Heart left ventricle (tissue), 13 donors: ENCODE measurements around the gene ATG2B.

Experiments
- CTCF ChIP-seq, 12 donors: fragments of 200-600 bp; sonication (generic) in 4 of 12; IDR thresholded peaks; one replicate each; pipeline versions ENCODE4 v1.5.0 to v1.8.0; 2018 to 2022; ENCODE audit warnings: antibody characterized with exemption in 12 of 12, mild to moderate bottlenecking in 5 of 12
- POLR2A ChIP-seq, 2 donors: fragments of 450-650 bp; IDR thresholded peaks; one replicate each; pipeline ENCODE4 v1.6.1; 2017; ENCODE audit warnings: antibody characterized with exemption in 2 of 2, mild to moderate bottlenecking in 2 of 2, moderate library complexity in 2 of 2
- donor health status: ischemic (EF 13 %, LVEDD 7.1; RV severe dilation, severe dysfunction).
- donor health status: DM: no; HTN: yes; CAD: no.
- donor health status: DM: no; HTN: no; CAD: no.
- donor health status: ischemic (EF 25% LVEDD 6.9; RV normal size, moderate dysfunction).
- donor health status: ischemic (EF 25% LVEDD 5.7; RV mildly dilated, moderate dysfunction).
- donor health status: ischemic (EF 35%, LVEDD 5.7; RV mildly dilated, moderate dysfunction).
- donor health status: nonischemic (EF 11% LVEDD 7.7; RV severe dilation, severe dysfunction).
- donor health status: DM: yes; HTN: yes; CAD: no.
- donor health status: PGD.
- donor health status: ischemic (EF 29% LVEDD 5.4; RV normal size, mild dysfunction).
- donor health status: nonischemic (EF 23%, LVEDD 6.1; RV moderate dilation, normal function).

DNA sequence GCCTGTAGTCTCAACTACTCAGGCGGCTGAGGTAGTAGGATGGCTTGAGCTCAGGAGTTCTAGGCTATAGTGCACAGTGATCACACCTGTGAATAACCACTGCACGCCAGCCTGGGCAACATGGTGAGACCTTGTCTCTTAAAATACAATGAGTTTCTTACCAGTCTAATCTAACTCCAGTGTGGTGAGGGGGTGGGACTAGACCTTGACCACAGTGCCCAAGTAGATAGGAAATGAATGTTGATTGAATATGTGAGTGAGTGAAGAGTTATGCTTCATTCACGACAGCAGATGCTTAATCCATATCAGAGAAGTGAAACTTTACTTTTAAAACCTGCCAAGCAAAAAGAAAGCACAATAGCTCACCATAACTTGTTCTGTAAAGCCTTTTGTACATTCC, 17.6 kb upstream of the ATG2B start:
- TF ChIP-seq CTCF (IDR thresholded peaks at IDR 0.05): no peak
- no peak for TF ChIP-seq POLR2A (IDR thresholded peaks at IDR 0.05)
